ENCODE measurements around the gene ELL.

DNA sequence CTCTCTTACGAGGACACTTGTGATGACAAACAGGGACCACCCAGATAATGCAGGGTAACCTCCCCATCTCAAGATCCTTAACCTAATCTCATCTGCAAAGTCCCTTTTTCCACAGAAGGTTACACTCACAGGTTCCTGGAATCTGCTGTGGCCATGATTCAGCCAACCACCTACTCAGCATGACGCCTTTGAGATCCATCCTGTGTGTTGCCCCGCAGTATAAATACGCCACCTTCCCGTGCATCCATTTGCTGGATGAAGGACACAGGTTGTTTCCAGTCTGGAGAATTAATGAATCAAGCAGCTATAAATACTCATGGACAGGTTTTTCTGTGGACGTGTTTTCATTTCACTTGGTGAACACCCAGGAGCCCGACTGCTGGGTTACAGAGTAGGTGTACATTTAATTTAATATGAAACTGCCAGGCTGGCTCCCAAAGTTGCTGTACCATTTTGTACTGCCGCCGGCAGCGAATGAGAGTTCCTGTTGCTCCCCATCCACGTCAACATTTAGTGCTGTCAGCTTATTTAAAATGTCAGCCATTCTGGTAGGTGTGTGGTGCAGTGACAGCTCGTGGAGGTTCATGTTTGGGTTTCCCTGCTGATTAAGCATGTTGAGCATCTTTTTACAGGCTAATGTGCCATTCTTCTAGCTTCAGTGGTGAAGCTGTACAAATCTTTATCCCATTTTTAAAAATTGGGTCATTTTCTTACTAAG, 40.2 kb downstream of the ELL start:
- TF ChIP-seq EZH2phosphoT487 (IDR thresholded peaks at IDR 0.05; ENCODE audit: unreplicated experiment) (no peak), POLR2AphosphoS5 (IDR thresholded peaks at IDR 0.05; ENCODE audit: low read depth) (no peak), STAT1 (IDR thresholded peaks at IDR 0.05; ENCODE audit: unreplicated experiment) (no peak)
- TF ChIP-seq, protein P1, sequence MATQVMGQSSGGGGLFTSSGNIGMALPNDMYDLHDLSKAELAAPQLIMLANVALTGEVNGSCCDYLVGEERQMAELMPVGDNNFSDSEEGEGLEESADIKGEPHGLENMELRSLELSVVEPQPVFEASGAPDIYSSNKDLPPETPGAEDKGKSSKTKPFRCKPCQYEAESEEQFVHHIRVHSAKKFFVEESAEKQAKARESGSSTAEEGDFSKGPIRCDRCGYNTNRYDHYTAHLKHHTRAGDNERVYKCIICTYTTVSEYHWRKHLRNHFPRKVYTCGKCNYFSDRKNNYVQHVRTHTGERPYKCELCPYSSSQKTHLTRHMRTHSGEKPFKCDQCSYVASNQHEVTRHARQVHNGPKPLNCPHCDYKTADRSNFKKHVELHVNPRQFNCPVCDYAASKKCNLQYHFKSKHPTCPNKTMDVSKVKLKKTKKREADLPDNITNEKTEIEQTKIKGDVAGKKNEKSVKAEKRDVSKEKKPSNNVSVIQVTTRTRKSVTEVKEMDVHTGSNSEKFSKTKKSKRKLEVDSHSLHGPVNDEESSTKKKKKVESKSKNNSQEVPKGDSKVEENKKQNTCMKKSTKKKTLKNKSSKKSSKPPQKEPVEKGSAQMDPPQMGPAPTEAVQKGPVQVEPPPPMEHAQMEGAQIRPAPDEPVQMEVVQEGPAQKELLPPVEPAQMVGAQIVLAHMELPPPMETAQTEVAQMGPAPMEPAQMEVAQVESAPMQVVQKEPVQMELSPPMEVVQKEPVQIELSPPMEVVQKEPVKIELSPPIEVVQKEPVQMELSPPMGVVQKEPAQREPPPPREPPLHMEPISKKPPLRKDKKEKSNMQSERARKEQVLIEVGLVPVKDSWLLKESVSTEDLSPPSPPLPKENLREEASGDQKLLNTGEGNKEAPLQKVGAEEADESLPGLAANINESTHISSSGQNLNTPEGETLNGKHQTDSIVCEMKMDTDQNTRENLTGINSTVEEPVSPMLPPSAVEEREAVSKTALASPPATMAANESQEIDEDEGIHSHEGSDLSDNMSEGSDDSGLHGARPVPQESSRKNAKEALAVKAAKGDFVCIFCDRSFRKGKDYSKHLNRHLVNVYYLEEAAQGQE (IDR thresholded peaks at IDR 0.05; ENCODE audit: unreplicated experiment) = no peak
- TF ChIP-seq, protein P2, sequence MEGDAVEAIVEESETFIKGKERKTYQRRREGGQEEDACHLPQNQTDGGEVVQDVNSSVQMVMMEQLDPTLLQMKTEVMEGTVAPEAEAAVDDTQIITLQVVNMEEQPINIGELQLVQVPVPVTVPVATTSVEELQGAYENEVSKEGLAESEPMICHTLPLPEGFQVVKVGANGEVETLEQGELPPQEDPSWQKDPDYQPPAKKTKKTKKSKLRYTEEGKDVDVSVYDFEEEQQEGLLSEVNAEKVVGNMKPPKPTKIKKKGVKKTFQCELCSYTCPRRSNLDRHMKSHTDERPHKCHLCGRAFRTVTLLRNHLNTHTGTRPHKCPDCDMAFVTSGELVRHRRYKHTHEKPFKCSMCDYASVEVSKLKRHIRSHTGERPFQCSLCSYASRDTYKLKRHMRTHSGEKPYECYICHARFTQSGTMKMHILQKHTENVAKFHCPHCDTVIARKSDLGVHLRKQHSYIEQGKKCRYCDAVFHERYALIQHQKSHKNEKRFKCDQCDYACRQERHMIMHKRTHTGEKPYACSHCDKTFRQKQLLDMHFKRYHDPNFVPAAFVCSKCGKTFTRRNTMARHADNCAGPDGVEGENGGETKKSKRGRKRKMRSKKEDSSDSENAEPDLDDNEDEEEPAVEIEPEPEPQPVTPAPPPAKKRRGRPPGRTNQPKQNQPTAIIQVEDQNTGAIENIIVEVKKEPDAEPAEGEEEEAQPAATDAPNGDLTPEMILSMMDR (conservative IDR thresholded peaks at IDR 0.05; ENCODE audit: low read depth in 2 of 2) = no peak
